Endodermal cell (in vitro differentiated cells): Measurements from ENCODE around the gene ATP8B1. TPM values are rescaled to one million over a fixed set of nuclear protein-coding genes. Genes with fewer than 3 reads are reported as not detected.

Experiments used
- DNase-seq: peaks from one replicate; pipeline ENCODE4 v3.0.0-alpha.2; 2017
- H3K27ac ChIP-seq: 2 replicates; pipeline ENCODE4 v1.5.1; 2013; ENCODE audit warnings: mild to moderate bottlenecking, low read depth, low read length, moderate library complexity
- H3K27me3 ChIP-seq: 2 replicates; pipeline ENCODE4 v1.6.1; 2013; ENCODE audit warnings: mild to moderate bottlenecking, low read length, moderate library complexity; ENCODE audit not compliant: insufficient read depth, control insufficient read depth, poor library complexity, severe bottlenecking
- H3K36me3 ChIP-seq: 2 replicates; pipeline ENCODE4 v1.7.0; 2013; ENCODE audit warnings: mild to moderate bottlenecking, low read length, moderate library complexity; ENCODE audit not compliant: control insufficient read depth, insufficient read depth
- H3K4me1 ChIP-seq: one replicate; pipeline ENCODE4 v1.7.0; 2013; ENCODE audit warnings: low read length; ENCODE audit not compliant: control insufficient read depth, insufficient read depth
- H3K4me3 ChIP-seq: 2 replicates; pipeline ENCODE4 v1.5.1; 2013; ENCODE audit warnings: mild to moderate bottlenecking, low read length, moderate library complexity
- H3K9ac ChIP-seq: 2 replicates; pipeline ENCODE4 v1.6.1; 2013; ENCODE audit warnings: mild to moderate bottlenecking, low read length, moderate library complexity; ENCODE audit not compliant: poor library complexity, severe bottlenecking; ENCODE audit errors: extremely low read depth
- H3K9me3 ChIP-seq: 2 replicates; pipeline ENCODE4 v1.6.1; 2013; ENCODE audit warnings: mild to moderate bottlenecking, low read length, moderate library complexity; ENCODE audit not compliant: control insufficient read depth
- H3K27ac Mint-ChIP-seq: 2 replicates; pipeline ENCODE4 v1.8.0; 2020; ENCODE audit warnings: mixed read lengths
- H3K27me3 Mint-ChIP-seq: 2 replicates; pipeline ENCODE4 v1.8.0; 2021; ENCODE audit warnings: mild to moderate bottlenecking, mixed read lengths; ENCODE audit not compliant: insufficient read depth
- H3K36me3 Mint-ChIP-seq: 2 replicates; pipeline ENCODE4 v1.8.0; 2020; ENCODE audit warnings: low read depth, mixed read lengths
- H3K4me1 Mint-ChIP-seq: 2 replicates; pipeline ENCODE4 v1.8.0; 2020; ENCODE audit warnings: mixed read lengths
- H3K4me3 Mint-ChIP-seq: 2 replicates; pipeline ENCODE4 v1.8.0; 2020; ENCODE audit warnings: mild to moderate bottlenecking, moderate library complexity, mixed read lengths
- H3K9me3 Mint-ChIP-seq: 2 replicates; pipeline ENCODE4 v1.8.0; 2020; ENCODE audit warnings: mild to moderate bottlenecking, mixed read lengths
- WGBS, 2 experiments: methylation state at CpG; one replicate each; pipeline versions ENCODE4 v1.1.5 to v1.1.7; 2013; ENCODE audit warnings: missing lambda C conversion rate in 2 of 2, mixed read lengths in 1 of 2; ENCODE audit not compliant: insufficient coverage in 1 of 2, insufficient read length in 1 of 2; 5-methylcytosine and 5-hydroxymethylcytosine counted together
- total RNA-seq, 2 donors: library from RNA; stranded (reverse); fragmentation: NEBNext Ultra II Directional in 1 of 2; extraction: Animal tissue kit (Norgen Biotek cat#: 25700) in 1 of 2; gene quantifications; 2 replicates in 1 of 2; 3 replicates in 1 of 2; pipeline ENCODE4 v1.2.1, GENCODE V29; 2021
- TF ChIP-seq, protein P1 (sequence below): fragments of 200-600 bp; sonication (generic); conservative IDR thresholded peaks from 2 replicates; pipeline ENCODE4 v1.5.0; 2021; ENCODE audit warnings: antibody characterized with exemption, mild to moderate bottlenecking

Gene ATP8B1
- total RNA-seq, 2 donors from 2014 or later, result 1.7 to 13.5 TPM

DNA sequence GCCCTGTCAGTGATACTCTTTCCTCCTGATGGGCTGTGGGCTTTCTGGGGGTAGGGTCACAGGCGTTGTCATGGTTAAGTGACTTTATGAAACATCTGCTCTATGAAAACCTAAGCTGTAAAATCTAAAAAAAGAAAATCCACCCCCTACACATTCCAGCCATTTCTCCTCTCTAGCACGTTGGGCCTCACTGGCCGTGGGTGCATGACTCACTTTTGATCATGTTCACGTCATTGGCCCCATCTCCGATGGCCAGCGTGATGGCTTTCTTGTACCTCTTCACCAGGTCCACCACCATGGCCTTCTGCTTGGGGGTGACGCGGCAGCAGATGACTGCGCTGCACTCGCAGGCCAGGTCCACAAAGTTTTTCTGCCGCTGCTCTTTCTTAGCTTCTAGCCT lies 142.2 kb downstream of the ATP8B1 start:
- Histone ChIP-seq H3K4me1 (peaks cover 12% of the 10 kb centered on the region), H3K27me3 (no peaks in the 10 kb centered on the region), H3K36me3 (peaks cover under 1% of the 10 kb centered on the region), H3K4me3 (no peak overlapping the region), H3K27ac (no peak overlapping the region), H3K9me3 (peaks cover 4% of the 10 kb centered on the region), H3K9ac (no peak overlapping the region)
- H3K36me3 Mint-ChIP-seq, result peaks cover 42% of the 10 kb centered on the region
- H3K27me3 Mint-ChIP-seq, result no peaks in the 10 kb centered on the region
- no peak overlapping the region for H3K4me3 Mint-ChIP-seq
- H3K9me3 Mint-ChIP-seq, result peaks cover under 1% of the 10 kb centered on the region
- H3K27ac Mint-ChIP-seq, result no peak overlapping the region
- peaks cover 20% of the 10 kb centered on the region for H3K4me1 Mint-ChIP-seq
- no peak for DNase-seq
- 91 to 96% methylated on average over 10 to 11 of the region's 11 CpGs for WGBS, 2 experiments
- TF ChIP-seq, protein P1, sequence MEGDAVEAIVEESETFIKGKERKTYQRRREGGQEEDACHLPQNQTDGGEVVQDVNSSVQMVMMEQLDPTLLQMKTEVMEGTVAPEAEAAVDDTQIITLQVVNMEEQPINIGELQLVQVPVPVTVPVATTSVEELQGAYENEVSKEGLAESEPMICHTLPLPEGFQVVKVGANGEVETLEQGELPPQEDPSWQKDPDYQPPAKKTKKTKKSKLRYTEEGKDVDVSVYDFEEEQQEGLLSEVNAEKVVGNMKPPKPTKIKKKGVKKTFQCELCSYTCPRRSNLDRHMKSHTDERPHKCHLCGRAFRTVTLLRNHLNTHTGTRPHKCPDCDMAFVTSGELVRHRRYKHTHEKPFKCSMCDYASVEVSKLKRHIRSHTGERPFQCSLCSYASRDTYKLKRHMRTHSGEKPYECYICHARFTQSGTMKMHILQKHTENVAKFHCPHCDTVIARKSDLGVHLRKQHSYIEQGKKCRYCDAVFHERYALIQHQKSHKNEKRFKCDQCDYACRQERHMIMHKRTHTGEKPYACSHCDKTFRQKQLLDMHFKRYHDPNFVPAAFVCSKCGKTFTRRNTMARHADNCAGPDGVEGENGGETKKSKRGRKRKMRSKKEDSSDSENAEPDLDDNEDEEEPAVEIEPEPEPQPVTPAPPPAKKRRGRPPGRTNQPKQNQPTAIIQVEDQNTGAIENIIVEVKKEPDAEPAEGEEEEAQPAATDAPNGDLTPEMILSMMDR, result no peak

DNA sequence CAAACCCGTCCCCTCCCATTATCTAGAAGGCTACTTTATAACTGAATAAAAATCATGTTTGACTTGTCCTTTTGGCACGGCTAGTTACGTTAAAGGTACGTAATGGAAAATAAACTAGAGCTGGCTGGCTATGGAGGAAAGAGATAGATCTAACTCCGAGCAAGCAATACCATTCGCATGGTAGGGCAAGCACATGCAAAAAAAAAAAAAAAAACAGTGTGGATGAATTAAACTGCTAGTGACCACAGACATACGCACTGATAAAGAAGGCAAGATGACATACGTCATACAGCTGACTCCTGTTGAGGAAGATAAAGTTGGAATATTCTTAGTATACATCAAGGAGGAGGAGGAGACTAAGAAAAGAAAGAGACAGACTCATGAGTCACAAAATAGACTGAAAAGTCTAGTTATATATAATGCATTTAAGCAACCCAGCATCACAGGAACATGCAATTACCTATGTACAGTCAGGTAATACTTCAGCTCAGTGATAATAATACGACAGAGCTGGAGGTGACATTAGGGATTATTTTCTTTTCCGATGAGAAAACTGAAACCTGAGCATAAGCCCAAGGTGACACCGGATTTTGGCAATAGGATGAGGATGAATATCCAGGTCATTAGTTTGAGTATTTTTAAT lies 143.5 kb downstream of the ATP8B1 start:
- Histone ChIP-seq H3K27ac (no peak overlapping the region), H3K36me3 (peaks cover 9% of the 10 kb centered on the region), H3K4me1 (no peaks in the 10 kb centered on the region), H3K27me3 (no peaks in the 10 kb centered on the region), H3K4me3 (no peak overlapping the region), H3K9ac (no peak overlapping the region), H3K9me3 (peaks cover 17% of the 10 kb centered on the region)
- H3K36me3 Mint-ChIP-seq, result peaks cover 56% of the 10 kb centered on the region
- peaks cover 9% of the 10 kb centered on the region for H3K4me1 Mint-ChIP-seq
- H3K27ac Mint-ChIP-seq, result no peak overlapping the region
- H3K9me3 Mint-ChIP-seq, result peaks cover 14% of the 10 kb centered on the region
- no peak overlapping the region for H3K4me3 Mint-ChIP-seq
- H3K27me3 Mint-ChIP-seq, result no peaks in the 10 kb centered on the region
- TF ChIP-seq, protein P1, result no peak
- 83 to 87% methylated on average over 5 to 11 of the region's 11 CpGs for WGBS, 2 experiments
- no peak for DNase-seq

DNA sequence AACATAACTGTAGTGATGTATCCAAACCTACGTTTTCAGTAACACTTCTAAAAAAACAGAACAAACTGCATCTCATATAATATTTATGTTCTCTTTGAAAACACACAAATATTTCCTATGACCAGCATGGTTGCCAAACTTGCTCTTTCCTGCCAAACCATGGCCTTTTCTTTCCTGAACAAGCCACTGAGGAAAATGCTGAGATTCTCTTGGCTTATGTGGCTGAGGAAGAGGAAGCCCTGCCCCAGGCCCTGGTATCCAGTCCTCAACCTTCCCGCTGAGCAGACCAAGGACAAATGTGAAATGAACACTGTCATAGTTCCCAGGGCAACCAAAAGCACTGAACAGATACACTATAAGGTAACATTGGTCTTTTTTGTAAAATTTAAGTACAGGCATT lies 145.6 kb downstream of the ATP8B1 start:
- TF ChIP-seq, protein P1, result no peak
- no peaks in the 10 kb centered on the region for H3K4me1 ChIP-seq
- no peak overlapping the region for H3K27ac ChIP-seq
- Mint-ChIP-seq H3K27me3 (no peaks in the 10 kb centered on the region), H3K36me3 (peaks cover 66% of the 10 kb centered on the region), H3K4me1 (no peaks in the 10 kb centered on the region), H3K4me3 (no peak overlapping the region), H3K27ac (no peak overlapping the region), H3K9me3 (peaks cover 15% of the 10 kb centered on the region)
- no peak for DNase-seq
- no peaks in the 10 kb centered on the region for H3K27me3 ChIP-seq
- WGBS, 2 experiments, result 95 to 100% methylated on average over 2 of the region's 2 CpGs
- no peak overlapping the region for H3K9ac ChIP-seq
- peaks cover 9% of the 10 kb centered on the region for H3K36me3 ChIP-seq
- H3K9me3 ChIP-seq, result peaks cover 17% of the 10 kb centered on the region
- H3K4me3 ChIP-seq, result no peak overlapping the region
